ENCODE results near the gene HTR3D. TPM values are rescaled to one million over a fixed set of nuclear protein-coding genes. Genes with fewer than 3 reads are reported as not detected.
"Not testable (repeated sequence)": the region's sequence is repeated elsewhere in the genome, so short reads cannot be mapped to it uniquely, and the experiment has no call there.

Gene HTR3D
- total RNA-seq, 4 donors from 2014 or later, result not detected

DNA sequence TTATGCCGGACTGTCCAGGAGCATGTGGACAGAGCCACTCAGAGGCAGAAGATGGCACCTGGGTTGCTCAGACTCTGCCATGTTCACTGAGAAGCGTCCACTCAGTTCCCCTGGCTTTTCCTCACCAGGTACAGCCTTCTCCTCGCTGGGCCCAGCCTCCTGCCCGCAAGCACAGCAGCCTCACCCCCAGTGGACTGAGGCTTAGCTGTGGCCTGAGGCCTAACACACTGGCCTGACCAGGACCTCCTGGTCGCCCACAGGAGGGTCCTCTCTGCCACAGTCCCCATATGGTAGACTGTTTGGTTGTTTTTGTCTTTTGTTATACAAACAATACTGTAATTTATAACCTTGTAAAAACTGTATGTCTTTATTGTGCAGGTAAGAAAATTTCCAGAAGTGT, 36.8 kb downstream of the HTR3D start:
- TF ChIP-seq, protein P1, sequence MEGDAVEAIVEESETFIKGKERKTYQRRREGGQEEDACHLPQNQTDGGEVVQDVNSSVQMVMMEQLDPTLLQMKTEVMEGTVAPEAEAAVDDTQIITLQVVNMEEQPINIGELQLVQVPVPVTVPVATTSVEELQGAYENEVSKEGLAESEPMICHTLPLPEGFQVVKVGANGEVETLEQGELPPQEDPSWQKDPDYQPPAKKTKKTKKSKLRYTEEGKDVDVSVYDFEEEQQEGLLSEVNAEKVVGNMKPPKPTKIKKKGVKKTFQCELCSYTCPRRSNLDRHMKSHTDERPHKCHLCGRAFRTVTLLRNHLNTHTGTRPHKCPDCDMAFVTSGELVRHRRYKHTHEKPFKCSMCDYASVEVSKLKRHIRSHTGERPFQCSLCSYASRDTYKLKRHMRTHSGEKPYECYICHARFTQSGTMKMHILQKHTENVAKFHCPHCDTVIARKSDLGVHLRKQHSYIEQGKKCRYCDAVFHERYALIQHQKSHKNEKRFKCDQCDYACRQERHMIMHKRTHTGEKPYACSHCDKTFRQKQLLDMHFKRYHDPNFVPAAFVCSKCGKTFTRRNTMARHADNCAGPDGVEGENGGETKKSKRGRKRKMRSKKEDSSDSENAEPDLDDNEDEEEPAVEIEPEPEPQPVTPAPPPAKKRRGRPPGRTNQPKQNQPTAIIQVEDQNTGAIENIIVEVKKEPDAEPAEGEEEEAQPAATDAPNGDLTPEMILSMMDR (IDR thresholded peaks at IDR 0.05), result no peak
- DNase-seq (ENCODE audit: low spot score) (no peak), ATAC-seq (ENCODE audit: low FRiP score) (no peak)

DNA sequence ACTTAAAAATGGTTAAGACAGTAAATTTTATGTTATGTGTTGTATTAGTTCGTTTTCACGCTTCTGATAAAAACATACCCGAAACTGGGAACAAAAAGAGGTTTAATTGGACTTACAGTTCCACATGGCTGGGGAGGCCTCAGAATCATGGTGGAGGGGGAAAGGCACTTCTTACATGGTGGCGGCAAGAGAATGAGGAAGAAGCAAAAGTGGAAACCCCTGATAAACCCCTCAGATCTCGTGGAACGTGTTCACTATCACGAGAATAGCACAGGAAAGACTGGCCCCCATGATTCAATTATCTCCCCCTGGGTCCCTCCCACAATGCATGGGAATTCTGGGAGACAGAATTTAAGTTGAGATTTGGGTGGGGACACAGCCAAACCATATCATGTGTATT, 39.6 kb downstream of the HTR3D start:
- not testable (repeated sequence) for DNase-seq (ENCODE audit: low spot score); ATAC-seq (ENCODE audit: low FRiP score)

DNA sequence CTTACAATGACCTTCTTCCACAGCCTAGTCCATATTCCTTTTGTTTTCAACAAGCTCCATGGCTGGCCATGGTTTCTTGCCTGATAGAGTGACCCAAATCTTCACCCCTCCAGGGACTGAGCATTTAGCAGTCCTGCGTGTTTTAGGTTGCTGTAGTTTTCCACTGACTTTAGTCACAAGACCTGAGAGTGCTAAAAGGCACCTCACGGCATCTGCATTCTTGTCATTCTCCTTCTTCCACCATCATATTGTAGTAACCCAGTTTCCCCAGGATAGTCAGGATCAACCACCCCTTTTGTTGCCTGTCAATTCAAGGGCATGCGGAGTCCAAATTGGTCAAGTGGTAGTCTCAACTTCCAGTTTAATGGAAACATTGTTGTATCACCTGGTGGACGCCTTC, 42.1 kb downstream of the HTR3D start:
- TF ChIP-seq, protein P1 (IDR thresholded peaks at IDR 0.05), result no peak
- ATAC-seq (ENCODE audit: low FRiP score) (no peak), DNase-seq (ENCODE audit: low spot score) (no peak)

- DNase-seq (ENCODE audit: low spot score) (no peak), ATAC-seq (ENCODE audit: low FRiP score) (no peak)
- TF ChIP-seq, protein P1 (IDR thresholded peaks at IDR 0.05), result no peak
These were observed 44.4 kb downstream of the HTR3D start for GRCh38 chr3:184075901-184076300.

DNA sequence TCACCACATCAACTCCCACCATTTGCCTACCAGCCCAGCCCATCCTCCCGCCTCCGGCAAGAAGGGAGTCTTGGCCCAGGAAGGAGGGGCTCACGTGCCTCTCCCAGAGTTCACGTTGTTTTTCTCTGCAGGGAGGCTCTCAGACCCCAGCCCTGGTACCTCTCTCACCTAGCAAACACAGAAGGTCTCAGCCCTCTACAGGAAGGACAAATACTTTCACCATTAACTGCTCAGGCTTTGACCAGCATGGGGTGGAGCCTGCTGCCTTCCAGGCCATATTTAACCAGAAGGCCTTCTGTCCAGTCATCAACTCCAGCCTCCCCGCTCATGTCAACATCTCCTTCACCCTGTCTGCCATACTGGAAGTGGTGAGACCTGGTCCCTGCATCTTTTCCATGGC, 46.3 kb downstream of the HTR3D start:
- ATAC-seq (ENCODE audit: low FRiP score) (no peak), DNase-seq (ENCODE audit: low spot score) (no peak)
- TF ChIP-seq, protein P1 (IDR thresholded peaks at IDR 0.05), result no peak

DNA sequence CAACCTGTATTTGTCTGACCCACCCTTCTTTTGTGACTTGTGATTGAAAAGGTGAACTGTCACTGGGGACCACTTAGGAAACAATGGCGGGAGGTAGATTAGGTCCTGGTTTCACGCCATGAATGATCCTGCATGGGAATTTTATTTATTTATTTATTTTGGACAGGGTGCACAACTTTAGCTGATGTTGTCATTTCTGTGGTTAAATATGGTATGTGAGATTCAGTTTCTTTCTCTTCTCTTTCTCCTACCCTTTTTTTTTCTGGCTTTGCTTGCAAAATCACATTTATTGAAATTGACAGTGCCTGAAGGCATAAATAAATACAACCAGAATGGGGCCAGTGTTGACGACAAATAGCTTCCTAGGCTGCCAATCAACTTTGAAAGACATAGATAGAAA, 47.3 kb downstream of the HTR3D start:
- no peak for DNase-seq (ENCODE audit: low spot score)
- TF ChIP-seq, protein P1 (IDR thresholded peaks at IDR 0.05), result no peak
- no peak for ATAC-seq (ENCODE audit: low FRiP score)

DNA sequence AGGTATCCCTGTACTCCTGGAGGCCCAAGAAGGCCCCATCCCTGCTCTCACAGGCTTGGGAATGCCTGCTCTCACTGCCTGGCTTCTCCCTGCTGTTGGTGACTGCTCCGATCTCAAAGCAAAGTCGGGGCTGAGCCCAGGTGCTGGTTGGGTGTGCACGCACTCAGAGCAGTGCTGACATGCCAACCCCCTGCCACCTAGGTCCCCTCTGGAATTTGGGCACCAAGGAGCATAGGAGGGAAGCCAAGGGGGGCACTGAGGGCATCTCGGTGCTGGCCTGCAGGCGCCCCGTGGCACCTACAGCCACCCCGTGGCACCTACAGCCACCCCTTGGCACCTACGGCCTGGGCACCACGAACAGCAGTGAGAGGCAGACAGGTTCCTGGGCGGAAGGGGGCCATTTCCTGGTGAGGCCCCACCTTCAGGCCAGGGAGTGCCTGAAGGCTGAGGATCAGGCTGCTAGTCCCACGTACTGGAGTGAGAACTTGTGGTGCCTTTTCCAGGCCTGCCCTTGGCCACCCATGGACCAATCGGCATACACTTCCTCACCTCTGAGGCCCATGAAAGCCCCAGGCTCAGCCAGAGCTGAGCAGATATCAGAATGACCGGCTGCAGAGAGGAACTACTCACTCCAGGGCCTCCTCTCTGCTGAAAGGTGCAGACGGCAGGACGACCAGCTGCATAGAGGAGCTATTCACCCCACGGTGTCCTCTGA, 49.7 kb downstream of the HTR3D start:
- DNase-seq (ENCODE audit: low spot score) (no peak), ATAC-seq (ENCODE audit: low FRiP score) (no peak)
- TF ChIP-seq, protein P1 (IDR thresholded peaks at IDR 0.05), result no peak
